Occipital lobe (tissue), 2 donors: ENCODE measurements around the gene TRIAP1. TPM values are rescaled to one million over a fixed set of nuclear protein-coding genes. Genes with fewer than 3 reads are reported as not detected.
"Not testable (repeated sequence)": the region's sequence is repeated elsewhere in the genome, so short reads cannot be mapped to it uniquely, and the experiment has no call there.

Experiments used
- DNase-seq: peaks from one replicate; lab custom pipeline; 2025; lab: John Stamatoyannopoulos, UW
- total RNA-seq: library from RNA; depleted of rRNA; stranded (reverse); fragments of >200 nt; gene quantifications from one replicate; pipeline ENCODE4 v1.2.3, GENCODE V29; 2014

Gene TRIAP1
- total RNA-seq = 10.0 TPM

- peak; percentile 79 for DNase-seq
Measured at GRCh38 chr12:120445911-120446843, at the start of gene TRIAP1, which contains the start of gene GATC. TRIAP1 (minus strand) TSS chr12:120446384; CDS start chr12:120446372, 12 bp downstream. GATC (plus strand) TSS chr12:120446444; CDS start chr12:120446481, 37 bp downstream.

- DNase-seq = no peak
Measured at GRCh38 chr12:120495186-120495730, 49.1 kb upstream of the TRIAP1 start.

GRCh38 chr12:120490833-120491512, 44.8 kb upstream of the TRIAP1 start:
- no peak for DNase-seq

GRCh38 chr12:120490325-120490724, 44.1 kb upstream of the TRIAP1 start:
- DNase-seq = no peak

- no peak for DNase-seq
Measured at GRCh38 chr12:120489018-120489417, 42.8 kb upstream of the TRIAP1 start.

GRCh38 chr12:120488057-120488640, 42.0 kb upstream of the TRIAP1 start:
- peak; percentile 49 for DNase-seq

GRCh38 chr12:120487552-120487951, 41.4 kb upstream of the TRIAP1 start:
- not testable (repeated sequence) for DNase-seq

- no peak for DNase-seq
Measured at GRCh38 chr12:120485961-120486881, 40.0 kb upstream of the TRIAP1 start.

GRCh38 chr12:120483621-120484020, 37.4 kb upstream of the TRIAP1 start:
- no peak for DNase-seq

- DNase-seq = no peak
Measured at GRCh38 chr12:120481022-120481767, 35.0 kb upstream of the TRIAP1 start.

GRCh38 chr12:120480211-120480610, 34.0 kb upstream of the TRIAP1 start:
- DNase-seq = no peak

GRCh38 chr12:120479458-120479857, 33.3 kb upstream of the TRIAP1 start:
- DNase-seq = no peak

- no peak for DNase-seq
Measured at GRCh38 chr12:120475643-120476042, 29.5 kb upstream of the TRIAP1 start.

- DNase-seq = peak; percentile 52
Measured at GRCh38 chr12:120474616-120474960, 28.4 kb upstream of the TRIAP1 start.

- DNase-seq = no peak
Measured at GRCh38 chr12:120473807-120474615, 27.8 kb upstream of the TRIAP1 start.

- no peak for DNase-seq
Measured at GRCh38 chr12:120472521-120472920, 26.3 kb upstream of the TRIAP1 start.

GRCh38 chr12:120470150-120470784, 24.1 kb upstream of the TRIAP1 start:
- no peak for DNase-seq

GRCh38 chr12:120469450-120470149, 23.4 kb upstream of the TRIAP1 start, which contains the start of gene SRSF9:
SRSF9 (minus strand) TSS chr12:120469748; CDS start chr12:120469609, 139 bp downstream.
- DNase-seq = peak; percentile 93
